HG03521 (cell line): ENCODE measurements around the gene FRMD4A.
"Not testable (repeated sequence)": the region's sequence is repeated elsewhere in the genome, so short reads cannot be mapped to it uniquely, and the experiment has no call there.

ENCODE experiments used
- ATAC-seq: cut with Tn5 transposase; IDR thresholded peaks from one replicate; pipeline ENCODE4 v1.9.1; 2021; ENCODE audit warnings: mild to moderate bottlenecking, moderate library complexity; ENCODE audit not compliant: unreplicated experiment

Gene FRMD4A

GRCh38 chr10:13834581-13835286 lies 496.0 kb downstream of the FRMD4A start:
- no peak for ATAC-seq

GRCh38 chr10:13831711-13832141 lies 499.0 kb downstream of the FRMD4A start:
- peak; percentile 61 for ATAC-seq

GRCh38 chr10:13830385-13830784 lies 500.3 kb downstream of the FRMD4A start:
- no peak for ATAC-seq

- ATAC-seq = no peak
Measured at GRCh38 chr10:13829790-13830189, 500.9 kb downstream of the FRMD4A start.

GRCh38 chr10:13828284-13828683 lies 502.4 kb downstream of the FRMD4A start:
- ATAC-seq = not testable (repeated sequence)

- ATAC-seq = no peak
Measured at GRCh38 chr10:13827076-13827797, 503.5 kb downstream of the FRMD4A start.

- ATAC-seq = no peak
Measured at GRCh38 chr10:13823709-13824405, 506.9 kb downstream of the FRMD4A start.

- no peak for ATAC-seq
Measured at GRCh38 chr10:13823096-13823708, 507.5 kb downstream of the FRMD4A start.

- no peak for ATAC-seq
Measured at GRCh38 chr10:13822490-13822889, 508.2 kb downstream of the FRMD4A start.

- ATAC-seq = no peak
Measured at GRCh38 chr10:13820964-13821337, 509.8 kb downstream of the FRMD4A start.

GRCh38 chr10:13820119-13820963 lies 510.4 kb downstream of the FRMD4A start:
- no peak for ATAC-seq

- no peak for ATAC-seq
Measured at GRCh38 chr10:13816195-13816925, 514.4 kb downstream of the FRMD4A start.

GRCh38 chr10:13815756-13816155 lies 515.0 kb downstream of the FRMD4A start:
- no peak for ATAC-seq

GRCh38 chr10:13813550-13813949 lies 517.2 kb downstream of the FRMD4A start:
- ATAC-seq = no peak

GRCh38 chr10:13812804-13813203 lies 517.9 kb downstream of the FRMD4A start:
- no peak for ATAC-seq

GRCh38 chr10:13810568-13810967 lies 520.2 kb downstream of the FRMD4A start:
- no peak for ATAC-seq

- ATAC-seq = no peak
Measured at GRCh38 chr10:13809427-13809826, 521.3 kb downstream of the FRMD4A start.

- no peak for ATAC-seq
Measured at GRCh38 chr10:13808556-13809391, 522.0 kb downstream of the FRMD4A start.

GRCh38 chr10:13806419-13806818 lies 524.3 kb downstream of the FRMD4A start:
- no peak for ATAC-seq
